ENCODE data around the gene POU6F1.
"Not testable (repeated sequence)": the region's sequence is repeated elsewhere in the genome, so short reads cannot be mapped to it uniquely, and the experiment has no call there.

The POU6F1 gene, protein sequence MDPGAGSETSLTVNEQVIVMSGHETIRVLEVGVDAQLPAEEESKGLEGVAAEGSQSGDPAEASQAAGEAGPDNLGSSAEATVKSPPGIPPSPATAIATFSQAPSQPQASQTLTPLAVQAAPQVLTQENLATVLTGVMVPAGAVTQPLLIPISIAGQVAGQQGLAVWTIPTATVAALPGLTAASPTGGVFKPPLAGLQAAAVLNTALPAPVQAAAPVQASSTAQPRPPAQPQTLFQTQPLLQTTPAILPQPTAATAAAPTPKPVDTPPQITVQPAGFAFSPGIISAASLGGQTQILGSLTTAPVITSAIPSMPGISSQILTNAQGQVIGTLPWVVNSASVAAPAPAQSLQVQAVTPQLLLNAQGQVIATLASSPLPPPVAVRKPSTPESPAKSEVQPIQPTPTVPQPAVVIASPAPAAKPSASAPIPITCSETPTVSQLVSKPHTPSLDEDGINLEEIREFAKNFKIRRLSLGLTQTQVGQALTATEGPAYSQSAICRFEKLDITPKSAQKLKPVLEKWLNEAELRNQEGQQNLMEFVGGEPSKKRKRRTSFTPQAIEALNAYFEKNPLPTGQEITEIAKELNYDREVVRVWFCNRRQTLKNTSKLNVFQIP

DNA sequence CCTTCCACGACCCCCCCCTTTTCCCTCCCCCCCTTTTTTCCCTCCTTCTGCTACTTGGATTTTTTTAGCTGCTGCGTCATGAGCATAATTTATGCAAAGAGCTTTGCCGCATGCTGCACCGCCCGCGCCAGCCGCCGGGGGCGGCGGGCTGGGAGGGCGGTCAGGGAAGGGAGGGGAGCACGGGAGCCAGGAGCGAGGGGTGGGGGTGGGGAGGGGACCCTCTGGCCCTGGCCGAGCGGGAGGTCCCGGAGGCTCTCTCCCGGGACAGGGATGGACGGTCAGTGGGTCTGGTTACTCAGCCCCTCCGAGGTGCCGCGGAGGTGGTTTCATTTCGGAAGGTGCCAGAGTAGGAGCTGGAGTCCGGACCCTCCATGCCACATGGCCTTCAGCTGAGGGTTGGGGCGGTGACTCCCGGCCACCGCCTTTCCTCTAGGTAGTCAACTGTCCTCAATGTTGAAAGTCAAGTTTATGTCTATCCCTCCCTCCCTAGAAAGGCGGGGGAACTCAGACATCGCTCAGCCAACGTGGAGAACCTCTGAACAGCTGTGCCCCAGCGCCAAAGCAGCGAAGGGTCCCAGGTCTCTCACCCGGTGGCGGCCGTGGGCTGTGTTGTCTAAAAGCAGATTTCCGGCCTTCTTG is at the start of gene POU6F1:
TSS of gene POU6F1 (minus strand) at position 95 of the 639 bp plus-strand sequence. CDS start 11,226 bp downstream, outside the sequence.
- Mint-ChIP-seq H3K27ac (peak within 1 kb of the TSS; percentile 62), H3K9me3 (no peaks in the 10 kb centered on the region), H3K4me1 (ENCODE audit: low read depth) (peaks cover 13% of the 10 kb centered on the region), H3K36me3 (ENCODE audit: low read depth) (no peaks in the 10 kb centered on the region), H3K27me3 (ENCODE audit: low read depth) (no peaks in the 10 kb centered on the region), H3K4me3 (peak within 1 kb of the TSS; percentile 77)

DNA sequence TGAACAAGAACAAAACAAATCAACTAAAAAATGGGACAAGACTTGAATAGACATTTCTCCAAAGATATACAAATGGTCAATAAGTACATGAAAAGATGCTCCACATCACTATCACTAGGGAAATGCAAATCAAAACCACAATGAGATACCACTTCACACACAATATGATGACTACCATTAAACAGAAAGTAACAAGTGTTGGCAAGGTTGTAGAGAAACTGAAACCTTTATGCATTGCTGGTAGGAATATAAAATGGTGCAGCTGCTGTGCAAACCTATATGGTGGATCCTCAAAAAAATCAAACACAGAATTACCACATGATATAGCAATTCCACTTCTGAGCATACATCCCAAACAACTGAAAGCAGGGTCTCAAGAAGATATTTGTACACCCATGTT is 47.2 kb upstream of the POU6F1 start:
- Mint-ChIP-seq H3K27me3 (ENCODE audit: low read depth) (peaks cover 18% of the 10 kb centered on the region), H3K4me1 (ENCODE audit: low read depth) (peaks cover 11% of the 10 kb centered on the region), H3K36me3 (ENCODE audit: low read depth) (peaks cover 3% of the 10 kb centered on the region), H3K9me3 (no peaks in the 10 kb centered on the region), H3K4me3 (no peak overlapping the region), H3K27ac (peak overlapping the region; percentile 43)

DNA sequence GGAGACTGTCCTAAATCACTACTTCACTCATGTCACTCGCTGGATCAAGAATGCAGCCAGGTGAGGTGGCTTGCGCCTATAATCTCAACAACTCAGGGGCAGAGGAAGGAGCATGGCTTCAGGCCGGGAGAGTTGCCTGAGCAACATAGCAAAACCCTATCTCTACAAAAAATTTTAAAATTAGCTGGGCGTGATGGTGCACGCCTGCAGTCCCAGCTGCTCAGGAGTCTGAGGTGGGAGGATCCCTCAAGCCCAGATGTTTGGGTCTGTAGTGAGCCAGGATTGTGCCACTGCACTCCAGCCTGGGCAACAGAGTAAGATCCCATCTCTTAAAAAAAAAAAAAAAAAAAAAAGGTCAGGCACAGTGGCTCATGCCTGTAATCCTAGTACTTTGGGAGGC is 46.4 kb upstream of the POU6F1 start:
- Mint-ChIP-seq H3K4me1 (ENCODE audit: low read depth) (peaks cover 9% of the 10 kb centered on the region), H3K4me3 (no peak overlapping the region), H3K9me3 (no peaks in the 10 kb centered on the region), H3K27ac (no peak overlapping the region), H3K36me3 (ENCODE audit: low read depth) (peaks cover 3% of the 10 kb centered on the region), H3K27me3 (ENCODE audit: low read depth) (peaks cover 15% of the 10 kb centered on the region)

DNA sequence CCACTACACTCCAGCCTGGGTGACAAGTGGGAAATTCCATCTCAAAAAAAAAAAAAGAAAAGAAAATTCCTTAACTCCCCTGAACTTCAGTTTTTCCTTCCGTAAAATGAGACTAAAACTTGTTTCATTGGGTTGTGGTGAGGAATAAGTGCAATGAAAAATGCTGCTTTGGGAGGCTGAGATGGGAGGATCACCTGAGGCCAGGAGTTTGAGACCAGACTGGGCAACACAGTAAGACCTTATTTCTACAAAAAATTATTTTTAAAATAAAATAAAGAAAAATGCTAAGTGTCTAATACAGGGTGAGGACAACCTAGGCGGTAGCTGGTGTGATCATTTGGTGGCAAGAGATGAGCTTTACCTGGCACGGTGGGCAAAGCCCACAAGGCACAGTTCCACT is 45.5 kb upstream of the POU6F1 start:
- H3K27ac Mint-ChIP-seq = no peak overlapping the region
- peaks cover 3% of the 10 kb centered on the region for H3K36me3 Mint-ChIP-seq (ENCODE audit: low read depth)
- no peaks in the 10 kb centered on the region for H3K9me3 Mint-ChIP-seq
- no peak overlapping the region for H3K4me3 Mint-ChIP-seq
- peaks cover 8% of the 10 kb centered on the region for H3K27me3 Mint-ChIP-seq (ENCODE audit: low read depth)
- H3K4me1 Mint-ChIP-seq (ENCODE audit: low read depth) = peaks cover 9% of the 10 kb centered on the region

DNA sequence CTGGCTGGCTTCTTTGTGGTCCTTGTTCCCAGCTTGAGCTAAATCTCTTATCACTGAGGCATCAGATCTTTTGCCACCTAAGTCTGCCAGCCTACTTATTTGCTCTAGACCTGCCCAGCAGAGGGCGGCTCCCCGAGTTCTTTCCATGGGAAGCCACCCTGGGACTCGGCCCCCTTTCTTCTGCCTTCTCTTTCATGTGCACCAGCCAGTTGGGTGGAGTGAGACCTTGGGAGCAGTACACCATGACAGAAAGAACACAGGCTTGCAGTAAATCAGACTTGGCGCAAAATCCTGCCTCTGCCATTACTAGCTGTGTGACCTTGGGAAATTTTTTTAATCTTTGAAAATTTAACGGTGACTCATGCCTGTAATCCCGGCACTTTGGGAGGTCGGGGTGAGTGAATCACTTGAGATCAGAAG is 44.9 kb upstream of the POU6F1 start:
- Mint-ChIP-seq H3K27ac (no peak overlapping the region), H3K4me1 (ENCODE audit: low read depth) (peaks cover 9% of the 10 kb centered on the region), H3K27me3 (ENCODE audit: low read depth) (peaks cover 6% of the 10 kb centered on the region), H3K9me3 (no peaks in the 10 kb centered on the region), H3K36me3 (ENCODE audit: low read depth) (peaks cover 3% of the 10 kb centered on the region), H3K4me3 (no peak overlapping the region)

DNA sequence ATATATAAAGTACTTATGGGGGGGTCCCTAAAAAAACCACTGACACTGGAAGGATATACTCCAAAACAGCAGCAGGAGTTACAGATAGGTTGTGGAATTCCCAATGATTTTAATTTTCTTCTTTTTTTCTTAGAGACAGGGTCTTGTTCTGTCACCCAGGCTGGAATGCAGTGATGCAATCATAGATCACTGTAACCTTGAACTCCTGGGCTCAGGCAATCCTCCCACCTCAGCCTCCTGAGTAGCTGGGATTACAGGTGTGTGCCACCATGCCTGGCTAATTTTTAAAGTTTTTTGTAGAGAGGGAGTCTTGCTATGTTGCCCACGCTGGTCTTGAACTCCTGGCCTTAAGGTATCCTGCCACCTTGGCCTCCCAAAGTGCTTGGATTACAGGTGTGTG is 41.7 kb upstream of the POU6F1 start:
- H3K27me3 Mint-ChIP-seq (ENCODE audit: low read depth); H3K4me1 Mint-ChIP-seq (ENCODE audit: low read depth); H3K27ac Mint-ChIP-seq; H3K4me3 Mint-ChIP-seq; H3K36me3 Mint-ChIP-seq (ENCODE audit: low read depth); H3K9me3 Mint-ChIP-seq: not testable (repeated sequence)

DNA sequence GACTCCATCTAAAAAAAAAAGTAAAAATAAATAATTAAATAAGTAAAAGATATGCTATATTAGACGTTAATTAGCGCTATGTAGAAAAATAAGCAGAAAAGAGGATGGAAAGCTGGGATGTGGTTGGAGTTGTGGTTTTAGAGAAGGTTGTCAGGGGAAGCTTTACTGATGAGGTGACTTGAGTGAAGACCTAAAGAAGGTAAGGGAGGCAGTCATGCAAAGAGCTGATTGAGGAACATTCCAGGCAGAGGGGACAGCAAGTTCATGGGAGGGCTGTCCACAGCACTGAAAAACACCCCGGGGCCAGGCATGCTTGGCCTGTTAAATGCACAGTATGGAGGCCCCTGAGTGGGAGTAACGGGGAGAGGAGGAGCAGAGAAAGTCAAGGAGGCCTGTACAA is 36.7 kb upstream of the POU6F1 start:
- Mint-ChIP-seq H3K4me3 (no peak overlapping the region), H3K27ac (no peak overlapping the region), H3K36me3 (ENCODE audit: low read depth) (no peaks in the 10 kb centered on the region), H3K9me3 (no peaks in the 10 kb centered on the region), H3K4me1 (ENCODE audit: low read depth) (peaks cover 3% of the 10 kb centered on the region), H3K27me3 (ENCODE audit: low read depth) (no peaks in the 10 kb centered on the region)

DNA sequence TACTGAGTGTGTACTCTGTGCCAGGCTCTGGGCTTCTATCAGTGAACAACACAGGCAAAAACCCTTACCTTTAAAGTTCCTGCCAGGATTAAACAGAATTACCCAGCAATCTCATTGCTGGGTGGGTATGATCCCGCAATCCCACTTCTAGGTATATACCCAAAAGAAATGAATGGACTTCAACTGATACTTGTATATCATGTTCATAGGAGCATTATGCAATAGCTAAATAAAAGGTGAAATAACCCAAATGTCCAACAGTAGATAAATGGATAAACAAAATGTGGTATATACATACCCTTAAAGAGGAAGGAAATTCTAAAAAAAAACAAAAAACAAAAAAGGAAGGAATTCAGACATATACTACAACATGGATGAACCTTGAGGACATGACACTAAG is 35.4 kb upstream of the POU6F1 start:
- no peak overlapping the region for H3K27ac Mint-ChIP-seq

DNA sequence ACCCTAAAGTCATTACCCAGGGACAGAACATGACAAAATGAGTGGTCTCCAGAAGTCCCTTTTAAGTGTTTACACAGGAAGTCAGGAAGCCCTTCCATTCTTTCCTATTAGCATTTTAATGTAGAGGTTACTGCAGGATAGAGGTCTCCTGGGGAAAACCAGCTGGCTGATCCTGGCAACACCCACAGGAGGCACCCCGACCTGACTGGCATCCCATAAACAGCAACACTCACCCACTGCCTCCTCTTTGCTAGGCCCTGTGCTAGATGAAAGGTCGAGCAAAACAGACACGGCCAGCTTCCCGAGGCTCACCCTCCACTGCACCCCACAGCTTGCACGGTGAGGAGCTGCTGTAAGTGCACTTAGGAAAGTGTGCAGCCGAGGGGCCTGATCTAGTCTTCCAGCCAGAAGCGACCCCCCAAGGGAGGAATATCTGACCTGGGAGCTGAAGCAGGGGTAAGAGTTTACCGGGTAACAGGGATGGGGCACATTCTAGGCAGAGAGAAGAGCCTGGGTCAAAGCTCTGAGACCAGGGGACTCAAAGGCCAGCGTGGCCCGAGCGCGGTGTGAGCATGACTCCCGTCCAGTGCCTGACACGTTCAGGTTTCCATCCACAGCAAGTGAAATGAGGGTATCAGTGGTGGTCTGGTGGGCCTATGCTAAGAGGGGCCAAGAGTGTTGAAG is 29.8 kb upstream of the POU6F1 start:
- H3K4me3 Mint-ChIP-seq = peak overlapping the region; percentile 28
- H3K27ac Mint-ChIP-seq = peak overlapping the region; percentile 58

More for the DNA sequence above, 35.4 kb upstream of the POU6F1 start:
- Mint-ChIP-seq H3K27me3 (ENCODE audit: low read depth) (no peaks in the 10 kb centered on the region), H3K4me1 (ENCODE audit: low read depth) (peaks cover 5% of the 10 kb centered on the region), H3K36me3 (ENCODE audit: low read depth) (peaks cover 2% of the 10 kb centered on the region), H3K4me3 (no peak overlapping the region), H3K9me3 (no peaks in the 10 kb centered on the region)

DNA sequence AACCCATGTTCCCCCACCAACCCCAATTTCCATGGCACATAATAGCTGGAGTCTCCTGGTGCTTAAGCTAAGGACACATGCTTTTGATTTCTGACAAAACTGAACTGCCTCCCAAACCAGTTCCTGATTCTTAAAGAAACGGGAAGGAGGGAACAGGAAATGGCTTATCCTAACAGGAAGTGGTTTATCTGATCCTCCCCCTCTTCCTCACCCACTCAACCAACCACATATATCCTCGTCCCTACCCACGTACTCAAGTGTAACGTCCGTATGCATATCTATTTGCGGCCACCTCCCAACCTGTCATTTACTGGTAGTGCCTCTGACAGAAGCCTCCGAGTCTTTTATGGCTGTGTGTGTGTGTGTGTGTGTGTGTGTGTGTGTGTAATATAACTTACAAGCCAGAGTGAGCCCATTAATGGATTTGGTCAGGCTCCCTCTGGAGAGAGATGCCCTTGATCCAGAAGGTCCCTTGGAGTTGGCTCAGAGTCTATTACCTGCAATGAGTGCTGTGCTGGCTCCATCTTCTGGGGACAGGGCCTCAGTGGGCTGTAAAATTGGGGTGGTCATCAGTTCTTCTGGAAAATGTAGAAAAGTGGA is 28.5 kb upstream of the POU6F1 start:
- Mint-ChIP-seq H3K9me3 (no peaks in the 10 kb centered on the region), H3K27ac (peak overlapping the region; percentile 89), H3K36me3 (ENCODE audit: low read depth) (peaks cover 22% of the 10 kb centered on the region), H3K4me3 (peak overlapping the region; percentile 55), H3K27me3 (ENCODE audit: low read depth) (no peaks in the 10 kb centered on the region), H3K4me1 (ENCODE audit: low read depth) (peaks cover 44% of the 10 kb centered on the region)

More for the DNA sequence above, 29.8 kb upstream of the POU6F1 start:
- Mint-ChIP-seq H3K4me1 (ENCODE audit: low read depth) (peaks cover 37% of the 10 kb centered on the region), H3K27me3 (ENCODE audit: low read depth) (no peaks in the 10 kb centered on the region), H3K9me3 (no peaks in the 10 kb centered on the region), H3K36me3 (ENCODE audit: low read depth) (peaks cover 14% of the 10 kb centered on the region)

DNA sequence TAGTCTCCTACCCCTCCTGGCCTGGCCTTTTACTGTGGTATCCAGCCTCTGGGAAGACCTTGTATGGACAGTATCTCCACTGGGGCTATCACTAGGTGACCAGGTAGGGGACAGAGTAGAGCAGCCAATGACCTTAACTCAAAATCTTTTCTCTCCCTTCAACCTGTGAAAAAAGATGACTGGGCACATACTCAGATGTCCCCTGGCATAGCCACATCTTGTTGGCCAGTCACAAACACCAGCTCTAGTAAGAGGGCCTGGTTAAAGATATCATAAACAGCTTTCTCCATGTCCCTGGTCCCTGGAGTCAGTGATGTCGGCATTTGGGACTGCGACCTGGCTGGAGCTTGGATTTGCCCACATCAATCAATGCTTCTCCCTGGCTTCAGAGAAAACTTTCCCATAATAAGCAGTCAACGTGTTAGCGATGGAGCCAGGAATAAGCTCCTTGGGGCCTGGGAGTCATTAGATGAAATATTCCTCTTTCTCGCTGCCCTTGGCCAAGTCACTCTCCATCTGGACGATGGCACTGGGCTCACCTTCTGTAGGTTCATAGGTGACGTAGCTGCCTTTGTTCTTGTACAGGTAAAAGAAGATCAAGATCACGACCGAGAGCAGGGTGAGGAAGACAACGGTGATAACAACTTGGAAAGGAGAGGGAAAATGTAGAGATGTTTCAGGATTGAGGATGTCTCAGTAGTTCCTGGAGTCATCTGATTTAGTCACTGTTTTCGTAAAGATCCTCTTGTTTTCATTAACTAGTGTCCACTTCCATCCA is 27.8 kb upstream of the POU6F1 start:
- H3K27me3 Mint-ChIP-seq (ENCODE audit: low read depth) = no peaks in the 10 kb centered on the region
- peaks cover 50% of the 10 kb centered on the region for H3K4me1 Mint-ChIP-seq (ENCODE audit: low read depth)
- H3K4me3 Mint-ChIP-seq = peak overlapping the region; percentile 55
- H3K36me3 Mint-ChIP-seq (ENCODE audit: low read depth) = peaks cover 29% of the 10 kb centered on the region
- peak overlapping the region; percentile 89 for H3K27ac Mint-ChIP-seq
- H3K9me3 Mint-ChIP-seq = no peaks in the 10 kb centered on the region

DNA sequence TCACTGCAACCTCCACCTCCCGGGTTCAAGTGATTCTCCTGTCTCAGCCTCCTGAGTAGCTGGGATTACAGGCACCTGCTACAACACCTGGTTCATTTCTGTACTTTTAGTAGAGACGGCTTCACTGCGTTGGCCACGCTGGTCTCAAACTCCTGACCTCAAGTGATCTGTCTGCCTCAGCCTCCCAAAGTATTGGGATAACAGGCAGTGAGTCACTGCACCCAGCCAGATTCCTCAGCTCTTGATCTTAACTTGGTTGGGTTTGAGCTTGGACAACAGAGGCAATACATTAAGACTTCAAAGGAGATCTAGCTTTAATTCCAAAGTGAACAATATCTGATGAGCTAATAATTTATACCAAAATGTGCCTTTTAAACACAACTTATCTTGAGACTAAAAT is 26.4 kb upstream of the POU6F1 start:
- Mint-ChIP-seq H3K9me3 (no peaks in the 10 kb centered on the region), H3K36me3 (ENCODE audit: low read depth) (peaks cover 39% of the 10 kb centered on the region), H3K27ac (peak overlapping the region; percentile 22), H3K4me3 (no peak overlapping the region), H3K4me1 (ENCODE audit: low read depth) (peaks cover 60% of the 10 kb centered on the region), H3K27me3 (ENCODE audit: low read depth) (no peaks in the 10 kb centered on the region)

DNA sequence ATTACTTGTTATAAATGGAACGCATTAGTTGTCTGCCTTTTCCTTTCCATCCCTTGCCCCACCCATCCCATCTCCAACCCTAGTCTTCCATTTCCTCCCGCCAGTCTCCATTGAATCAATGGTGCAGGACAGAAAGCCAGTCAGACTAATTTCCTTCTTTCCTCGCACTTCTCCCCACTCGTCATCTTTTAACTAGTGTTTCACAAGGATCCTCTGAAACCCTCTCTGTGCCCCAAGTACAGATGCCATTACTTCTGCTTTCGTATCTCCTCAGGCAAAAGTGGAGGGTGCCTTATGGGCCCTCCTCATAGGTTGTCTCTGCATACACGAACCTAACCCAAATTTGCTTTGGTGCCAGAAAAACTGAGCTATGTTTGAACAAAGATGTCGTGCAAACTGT is 25.0 kb upstream of the POU6F1 start:
- Mint-ChIP-seq H3K27me3 (ENCODE audit: low read depth) (no peaks in the 10 kb centered on the region), H3K27ac (peak overlapping the region; percentile 6), H3K36me3 (ENCODE audit: low read depth) (peaks cover 42% of the 10 kb centered on the region), H3K9me3 (no peaks in the 10 kb centered on the region), H3K4me3 (no peak overlapping the region), H3K4me1 (ENCODE audit: low read depth) (peaks cover 61% of the 10 kb centered on the region)

Measured in T-helper 1 cell treated with Interleukin-12 subunit alpha and Interleukin-12 subunit beta and Interleukin-4 antibody, amounts not matched to agents 30 μg/mL and 1 μg/mL, for 36 hours (primary cell).